ENCODE results near the gene SORCS2. TPM values are rescaled to one million over a fixed set of nuclear protein-coding genes. Genes with fewer than 3 reads are reported as not detected.

SORCS2 gene
- total RNA-seq, 1 donor = under 0.01 TPM

GRCh38 chr4:7721984-7722551, 529.7 kb downstream of the SORCS2 start:
- DNase-seq (ENCODE audit: low read depth in 2 of 3, low spot score in 2 of 3) = no peak

DNA sequence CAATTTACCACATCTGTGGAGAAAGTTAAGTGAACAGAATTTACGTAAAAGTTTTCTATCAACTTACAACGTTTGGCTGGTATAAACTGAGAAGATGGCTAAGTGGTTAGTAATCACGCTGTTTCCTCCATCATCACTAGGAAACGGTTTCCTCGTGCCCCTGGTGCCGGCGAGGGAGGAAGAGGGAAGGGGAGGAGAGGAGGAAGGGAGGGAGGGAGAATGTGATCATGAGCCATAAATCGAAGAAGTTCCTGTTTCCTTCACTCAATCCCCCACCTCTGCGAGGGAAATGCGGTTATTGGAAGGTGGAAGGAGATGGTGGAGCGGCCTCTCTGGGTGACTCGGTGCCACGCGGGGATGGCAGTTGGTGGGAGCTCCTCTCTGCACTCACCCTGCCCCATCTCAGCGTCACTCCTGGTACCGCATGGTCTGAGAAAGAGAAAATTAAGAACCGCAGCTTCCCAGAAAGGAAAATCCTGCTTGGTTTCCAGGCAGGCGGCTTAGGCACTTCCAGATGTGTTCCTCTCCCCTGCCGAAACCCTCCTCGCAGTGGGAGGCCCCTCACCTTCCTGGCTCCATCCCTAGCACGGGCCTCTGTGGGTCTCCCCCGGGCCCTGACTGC, 530.5 kb downstream of the SORCS2 start:
- DNase-seq (ENCODE audit: low read depth in 2 of 3, low spot score in 2 of 3) = peak in 1 of 3 donors; percentile 5

GRCh38 chr4:7723625-7724024, 531.3 kb downstream of the SORCS2 start:
- DNase-seq (ENCODE audit: low read depth in 2 of 3, low spot score in 2 of 3) = no peak

GRCh38 chr4:7725951-7726350, 533.6 kb downstream of the SORCS2 start:
- DNase-seq (ENCODE audit: low read depth in 2 of 3, low spot score in 2 of 3) = no peak

DNA sequence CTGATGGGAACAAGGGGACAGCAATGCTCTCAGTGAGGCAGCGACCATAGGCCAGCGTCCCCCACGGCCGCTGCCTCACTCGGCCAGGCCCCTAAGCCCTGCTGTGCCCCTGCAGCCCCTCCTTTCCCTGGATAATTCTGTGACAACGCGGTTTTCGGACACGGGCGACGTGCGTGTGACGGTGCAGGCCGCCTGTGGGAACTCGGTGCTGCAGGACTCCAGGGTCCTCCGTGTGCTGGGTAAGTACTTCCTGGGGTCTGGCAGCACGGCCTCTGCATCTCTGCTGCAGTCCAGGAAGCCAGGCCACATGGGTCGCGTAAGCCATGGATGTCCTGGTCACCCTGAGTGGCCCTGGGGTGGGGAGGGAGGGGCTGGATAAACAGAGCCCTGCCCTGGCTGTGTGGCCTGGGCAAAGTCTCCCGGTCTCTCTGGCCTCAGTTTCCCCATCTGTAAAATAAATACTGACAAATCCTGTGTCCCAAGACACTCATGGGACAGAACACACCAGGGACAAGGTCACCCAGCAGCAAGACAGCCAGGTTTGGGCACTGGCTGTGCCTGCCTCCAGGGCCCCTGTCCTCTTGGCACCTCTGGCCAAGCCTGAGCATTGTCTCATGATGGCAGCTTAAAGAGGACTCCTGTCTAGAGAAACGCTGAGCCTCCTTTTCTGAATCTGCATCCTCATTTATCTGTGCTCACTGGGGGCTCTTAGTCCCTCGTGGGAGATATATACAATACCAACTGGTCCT, 534.5 kb downstream of the SORCS2 start:
- DNase-seq (ENCODE audit: low read depth in 2 of 3, low spot score in 2 of 3) = no peak

DNA sequence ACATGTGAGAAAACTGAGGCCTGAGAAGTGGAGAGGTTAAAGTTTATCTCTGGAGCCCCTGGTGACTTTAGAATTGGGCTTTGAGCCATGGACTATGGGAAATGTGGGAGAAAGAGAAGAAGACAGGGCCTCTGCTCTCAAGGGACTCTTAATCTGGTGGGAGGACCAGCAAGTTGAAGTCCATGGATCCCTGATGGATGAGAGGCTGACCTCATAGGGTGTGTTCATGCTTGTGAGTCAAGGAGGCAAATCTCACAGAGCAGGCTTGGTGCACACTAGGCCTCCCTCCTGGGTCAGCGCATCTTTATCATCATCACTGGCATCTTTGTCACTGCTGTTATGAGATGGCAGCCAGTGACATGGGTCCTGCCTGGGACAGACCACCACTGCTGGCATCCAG, 535.4 kb downstream of the SORCS2 start:
- no peak for DNase-seq (ENCODE audit: low read depth in 2 of 3, low spot score in 2 of 3)

- DNase-seq (ENCODE audit: low read depth in 2 of 3, low spot score in 2 of 3) = no peak
Measured at GRCh38 chr4:7731437-7731836, 539.1 kb downstream of the SORCS2 start.

GRCh38 chr4:7732263-7732662, 539.9 kb downstream of the SORCS2 start:
- DNase-seq (ENCODE audit: low read depth in 2 of 3, low spot score in 2 of 3) = no peak

DNA sequence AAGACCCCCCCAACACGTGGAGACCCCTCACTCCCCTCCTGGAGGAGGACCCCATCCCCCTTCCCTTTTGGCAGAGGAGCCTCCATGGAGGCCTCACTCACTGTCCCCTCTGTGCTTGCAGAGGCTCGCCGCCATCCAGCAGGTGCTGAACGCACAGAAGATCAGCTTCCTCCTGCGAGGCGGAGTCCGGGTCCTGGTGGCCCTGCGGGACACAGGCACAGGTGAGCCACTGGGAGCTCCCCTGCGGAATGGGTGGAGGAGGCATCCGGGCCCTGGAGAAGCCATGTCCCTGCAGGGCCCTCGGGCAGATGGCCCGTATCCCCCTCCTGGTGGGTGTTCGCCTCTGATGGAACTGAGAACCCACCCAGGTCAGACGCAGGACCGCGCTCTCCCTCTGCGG, 540.9 kb downstream of the SORCS2 start:
- no peak for DNase-seq (ENCODE audit: low read depth in 2 of 3, low spot score in 2 of 3)

- DNase-seq (ENCODE audit: low read depth in 2 of 3, low spot score in 2 of 3) = no peak
Measured at GRCh38 chr4:7733801-7734650, 541.7 kb downstream of the SORCS2 start.

DNA sequence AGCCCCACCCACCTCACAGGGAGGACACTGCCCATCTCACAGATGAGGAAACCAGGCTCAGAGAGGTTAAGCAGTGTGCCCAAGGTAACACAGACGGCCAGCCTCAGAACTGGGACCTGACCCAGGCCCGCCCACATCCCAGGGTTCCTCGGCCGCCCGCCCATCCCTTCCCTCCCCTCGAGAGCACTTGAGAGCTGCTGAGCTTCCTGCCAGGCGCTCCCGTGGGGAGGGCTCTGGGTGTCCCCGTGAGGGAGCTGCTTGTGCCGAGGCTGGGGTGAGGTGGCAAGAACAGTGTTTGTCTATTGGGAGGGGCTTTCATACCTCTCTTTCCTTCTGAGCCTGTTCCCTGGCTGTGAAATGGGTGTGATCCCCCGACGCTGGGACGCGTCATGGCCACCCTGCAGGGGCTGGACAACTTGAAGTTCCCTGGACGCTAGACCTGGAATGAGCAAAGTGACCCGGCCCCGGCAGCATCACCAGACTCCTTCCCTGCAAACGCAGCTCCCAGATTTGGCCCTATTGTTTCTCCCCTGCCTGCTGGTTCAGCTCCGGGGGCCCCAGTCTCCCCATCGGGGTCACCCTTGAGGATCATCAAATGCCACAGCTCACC, 542.4 kb downstream of the SORCS2 start:
- no peak for DNase-seq (ENCODE audit: low read depth in 2 of 3, low spot score in 2 of 3)

DNA sequence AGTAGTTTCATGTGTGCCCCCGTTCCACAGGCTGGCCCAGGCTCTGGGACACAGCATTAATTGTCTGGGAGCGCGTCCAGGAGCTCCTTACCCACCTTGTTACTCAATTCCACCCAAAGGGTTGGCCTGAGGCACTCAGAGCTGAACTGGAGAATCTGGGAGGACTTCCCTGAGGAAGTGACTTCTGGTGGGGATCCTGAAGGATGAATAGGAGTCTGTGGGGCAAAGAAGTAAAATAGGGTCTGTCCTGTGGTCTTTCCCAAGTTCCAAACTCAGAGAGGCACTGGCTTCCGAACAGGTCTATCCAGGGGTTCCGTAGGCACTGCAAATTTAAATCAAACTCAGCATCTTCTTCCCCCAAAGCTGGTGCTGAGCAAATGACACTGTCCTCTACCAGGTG, 543.1 kb downstream of the SORCS2 start:
- DNase-seq (ENCODE audit: low read depth in 2 of 3, low spot score in 2 of 3) = no peak

DNA sequence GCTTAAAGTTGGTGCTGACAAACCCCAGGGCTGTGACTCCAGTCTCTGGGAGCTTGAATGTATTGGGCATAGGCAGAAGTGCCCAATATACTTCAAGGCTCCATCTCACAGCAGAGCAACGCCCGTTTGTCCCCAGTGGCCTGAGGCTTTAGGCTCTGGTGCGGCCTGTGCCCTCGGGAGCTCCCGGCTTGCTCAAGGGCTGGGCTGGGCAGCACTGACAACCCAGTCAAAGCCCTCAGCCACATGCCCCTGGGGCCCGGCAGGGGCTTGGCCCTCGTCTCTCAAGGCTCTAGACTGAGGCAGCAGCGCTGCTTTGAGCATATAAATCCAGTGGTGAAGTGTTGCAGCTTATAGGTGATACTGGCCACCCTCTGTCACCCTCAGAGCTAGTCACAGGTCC, 543.6 kb downstream of the SORCS2 start:
- no peak for DNase-seq (ENCODE audit: low read depth in 2 of 3, low spot score in 2 of 3)

DNA sequence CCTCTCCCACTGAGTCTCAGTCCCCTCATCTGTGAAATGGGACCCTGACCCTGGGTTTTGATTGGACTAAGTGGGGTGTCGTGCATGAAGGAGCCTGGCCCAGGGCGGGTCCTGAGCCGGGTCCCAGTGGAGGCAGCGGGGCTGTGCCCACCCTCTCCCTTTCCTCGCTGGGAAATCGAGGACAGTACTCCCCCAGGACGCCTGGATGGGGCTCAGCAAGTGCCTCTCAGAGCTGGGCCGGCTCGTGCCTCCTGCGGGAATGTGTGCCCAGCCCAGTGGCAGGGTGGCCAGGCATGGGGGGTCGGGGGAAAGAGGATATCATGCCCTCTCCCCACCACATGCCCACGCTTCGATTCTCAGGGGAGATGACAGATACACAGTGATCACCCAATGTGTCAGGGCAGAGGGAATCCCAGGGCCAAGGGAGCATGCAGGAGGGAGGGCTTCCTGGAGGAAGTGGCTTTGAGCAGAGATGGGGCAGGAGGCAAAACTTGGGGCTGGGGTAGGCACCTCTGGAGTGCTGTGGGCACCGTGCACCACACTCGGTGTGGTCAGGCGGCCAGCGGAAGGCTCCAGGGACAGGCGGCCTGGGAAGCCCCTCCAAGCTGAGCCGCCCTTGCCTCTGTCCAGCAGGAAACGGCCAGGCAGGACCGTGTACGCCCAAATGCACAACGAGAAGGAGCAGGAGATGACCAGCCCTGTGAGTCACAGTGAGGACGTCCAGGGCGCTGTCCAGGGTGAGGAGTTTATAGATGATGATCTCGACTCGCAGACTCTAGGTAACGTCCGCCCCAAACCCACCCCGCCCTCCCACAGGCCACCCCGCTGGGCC, 544.3 kb downstream of the SORCS2 start:
- no peak for DNase-seq (ENCODE audit: low read depth in 2 of 3, low spot score in 2 of 3)

DNA sequence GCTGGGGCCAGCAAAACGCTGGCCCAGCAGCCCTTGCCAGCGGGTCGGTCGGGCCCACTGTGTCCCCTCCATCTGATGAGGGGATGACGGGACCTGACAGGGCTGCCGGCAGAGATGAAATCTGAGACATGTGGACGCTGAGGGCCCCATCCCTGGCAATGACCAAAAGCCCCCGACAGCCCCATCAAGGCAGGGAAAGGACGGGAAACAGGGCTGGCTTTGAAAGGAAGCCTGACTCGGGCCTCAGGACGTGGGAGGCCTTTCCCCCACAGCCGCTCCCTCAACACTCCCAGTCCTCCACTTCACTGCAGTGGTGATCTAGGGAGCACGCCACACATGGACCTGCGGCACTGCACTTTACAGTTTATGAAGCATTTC, 544.9 kb downstream of the SORCS2 start:
- DNase-seq (ENCODE audit: low read depth in 2 of 3, low spot score in 2 of 3) = no peak

DNA sequence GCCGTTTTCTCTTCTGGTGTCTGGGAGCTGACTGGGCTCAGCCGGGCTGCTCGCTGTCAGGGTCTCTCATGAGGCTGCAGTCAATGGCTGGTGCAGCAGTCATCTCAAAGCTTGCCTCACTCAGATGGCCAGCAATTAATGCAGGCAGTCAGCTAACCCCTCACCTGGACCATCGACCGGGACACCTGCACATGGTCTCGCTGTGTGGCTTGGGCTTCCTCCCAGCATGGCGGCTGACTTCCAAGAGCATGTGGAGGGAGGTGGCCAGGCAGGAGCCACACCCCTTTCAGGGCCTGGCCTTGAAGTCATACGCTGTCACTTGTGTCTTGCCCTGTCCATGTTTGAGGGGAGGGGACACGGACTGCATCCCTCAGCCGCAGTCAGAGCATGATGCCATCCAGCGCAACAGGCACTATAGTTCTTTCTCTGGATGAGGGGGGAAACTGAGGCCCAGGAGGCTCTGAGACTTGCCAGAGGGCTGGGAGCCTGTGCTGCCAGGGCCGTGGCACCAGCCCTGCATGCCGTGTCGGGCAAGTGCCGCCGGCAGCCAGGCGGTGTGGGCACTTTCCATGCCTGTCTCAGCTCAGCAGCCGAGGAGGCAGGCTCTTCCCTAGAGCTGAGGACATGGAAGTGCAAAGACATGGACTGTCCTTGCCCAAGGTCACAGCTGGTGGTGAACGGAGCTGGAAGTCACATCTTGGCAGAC, 545.6 kb downstream of the SORCS2 start:
- no peak for DNase-seq (ENCODE audit: low read depth in 2 of 3, low spot score in 2 of 3)

GRCh38 chr4:7738458-7739076, 546.2 kb downstream of the SORCS2 start:
- peak in 1 of 3 donors; percentile 5 for DNase-seq (ENCODE audit: low read depth in 2 of 3, low spot score in 2 of 3)

DNA sequence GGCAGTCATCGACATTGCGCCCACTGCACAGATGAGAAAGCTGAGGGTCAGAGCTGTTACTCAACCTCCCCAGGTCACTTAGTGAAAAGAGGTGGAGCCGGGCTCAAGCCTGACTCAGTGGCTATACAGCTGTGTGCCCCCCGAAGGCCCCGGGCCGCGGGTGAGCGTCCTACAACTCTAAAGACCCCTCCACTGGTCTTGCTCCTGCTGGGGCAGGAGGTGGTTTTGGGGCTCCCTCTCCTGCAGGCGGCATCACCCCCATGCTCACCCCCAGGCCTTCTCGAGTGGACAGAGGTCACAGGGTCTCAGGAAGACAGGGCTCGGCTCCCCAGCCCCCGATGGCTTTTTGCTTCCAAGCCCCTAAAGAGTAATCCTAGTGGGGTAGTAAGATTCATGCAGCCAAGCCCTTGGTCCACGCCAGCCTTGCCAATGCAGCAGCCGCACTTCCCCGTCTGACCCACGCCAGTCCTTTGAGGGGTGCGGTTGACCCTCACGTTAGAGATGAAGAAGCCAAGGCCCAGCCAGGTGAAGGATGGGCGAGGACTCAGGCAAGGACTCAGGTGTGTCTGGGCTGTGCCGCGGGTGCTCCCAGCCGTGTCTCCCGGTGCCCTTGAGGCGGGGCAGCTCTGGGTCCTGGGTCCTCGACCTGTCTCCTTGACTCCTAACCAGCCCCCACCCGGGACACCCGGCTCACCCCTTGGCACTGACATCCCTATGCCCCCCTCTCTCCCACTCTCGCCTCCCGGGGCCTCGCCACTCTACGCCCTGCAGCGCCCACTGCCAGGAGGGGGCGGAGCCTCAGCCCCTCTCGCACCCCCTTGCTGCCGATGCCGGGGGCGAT, 547.0 kb downstream of the SORCS2 start:
- DNase-seq (ENCODE audit: low read depth in 2 of 3, low spot score in 2 of 3) = no peak

All from hematopoietic multipotent progenitor cell (in vitro differentiated cells).